ENCODE results near the gene VKORC1.
"Not testable (repeated sequence)": the region's sequence is repeated elsewhere in the genome, so short reads cannot be mapped to it uniquely, and the experiment has no call there.

VKORC1 gene

DNA sequence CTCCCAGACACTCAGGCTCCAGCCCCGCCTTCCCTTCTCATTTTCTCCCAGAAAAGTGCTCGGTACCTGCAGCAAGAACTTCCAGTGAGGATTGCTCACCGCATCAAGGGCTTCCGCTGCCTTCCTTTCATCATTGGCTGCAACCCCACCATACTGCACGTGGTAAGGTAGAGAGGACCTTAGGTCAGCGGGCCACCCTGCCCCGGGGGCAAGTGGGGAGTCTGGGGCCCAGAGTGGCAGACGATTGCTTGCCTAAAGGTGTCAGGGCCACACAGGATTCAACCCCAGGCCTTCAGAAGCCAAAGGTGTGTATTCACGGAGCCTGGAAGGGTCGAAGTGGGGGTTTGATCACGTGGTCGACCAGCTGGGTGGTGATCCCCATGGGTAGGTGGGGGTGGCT is 15.0 kb upstream of the VKORC1 start:
- no peak for DNase-seq (ENCODE audit: low read depth)
- H3K4me3 ChIP-seq (ENCODE audit: low read length): no peak overlapping the region; the same call in 1 of the 2 replicates
- TF ChIP-seq, protein P1, sequence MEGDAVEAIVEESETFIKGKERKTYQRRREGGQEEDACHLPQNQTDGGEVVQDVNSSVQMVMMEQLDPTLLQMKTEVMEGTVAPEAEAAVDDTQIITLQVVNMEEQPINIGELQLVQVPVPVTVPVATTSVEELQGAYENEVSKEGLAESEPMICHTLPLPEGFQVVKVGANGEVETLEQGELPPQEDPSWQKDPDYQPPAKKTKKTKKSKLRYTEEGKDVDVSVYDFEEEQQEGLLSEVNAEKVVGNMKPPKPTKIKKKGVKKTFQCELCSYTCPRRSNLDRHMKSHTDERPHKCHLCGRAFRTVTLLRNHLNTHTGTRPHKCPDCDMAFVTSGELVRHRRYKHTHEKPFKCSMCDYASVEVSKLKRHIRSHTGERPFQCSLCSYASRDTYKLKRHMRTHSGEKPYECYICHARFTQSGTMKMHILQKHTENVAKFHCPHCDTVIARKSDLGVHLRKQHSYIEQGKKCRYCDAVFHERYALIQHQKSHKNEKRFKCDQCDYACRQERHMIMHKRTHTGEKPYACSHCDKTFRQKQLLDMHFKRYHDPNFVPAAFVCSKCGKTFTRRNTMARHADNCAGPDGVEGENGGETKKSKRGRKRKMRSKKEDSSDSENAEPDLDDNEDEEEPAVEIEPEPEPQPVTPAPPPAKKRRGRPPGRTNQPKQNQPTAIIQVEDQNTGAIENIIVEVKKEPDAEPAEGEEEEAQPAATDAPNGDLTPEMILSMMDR (conservative IDR thresholded peaks at IDR 0.05; ENCODE audit: low read length): no peak

DNA sequence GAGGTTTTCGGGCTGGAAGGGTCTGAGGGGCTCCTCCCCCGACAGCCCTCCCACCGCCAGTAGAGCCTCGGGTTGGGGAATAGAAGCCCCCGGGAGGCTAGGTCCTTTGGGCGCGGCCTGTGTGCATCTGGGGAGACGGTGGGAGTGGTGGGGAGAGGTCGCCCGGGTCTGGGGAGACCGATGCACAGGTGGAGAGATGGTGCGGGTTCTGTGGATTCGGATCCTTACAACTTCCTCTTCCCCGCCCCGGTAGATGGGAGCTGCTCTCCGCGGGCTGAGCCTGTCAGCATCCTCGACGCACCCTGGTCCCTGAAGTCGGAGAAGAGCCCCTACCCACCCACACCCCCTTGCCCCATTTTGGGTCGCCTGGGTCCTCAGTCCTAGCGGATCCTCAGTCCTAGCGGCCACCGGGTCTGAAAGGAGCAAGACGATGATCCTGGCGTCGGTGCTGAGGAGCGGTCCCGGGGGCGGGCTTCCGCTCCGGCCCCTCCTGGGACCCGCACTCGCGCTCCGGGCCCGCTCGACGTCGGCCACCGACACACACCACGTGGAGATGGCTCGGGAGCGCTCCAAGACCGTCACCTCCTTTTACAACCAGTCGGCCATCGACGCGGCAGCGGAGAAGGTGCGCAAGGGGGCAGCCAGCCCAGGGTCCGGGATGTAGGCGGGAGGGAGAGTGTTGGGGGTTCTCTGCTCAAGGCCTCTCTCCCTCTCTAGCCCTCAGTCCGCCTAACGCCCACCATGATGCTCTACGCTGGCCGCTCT is 14.4 kb upstream of the VKORC1 start:
- no peak for DNase-seq (ENCODE audit: low read depth)

DNA sequence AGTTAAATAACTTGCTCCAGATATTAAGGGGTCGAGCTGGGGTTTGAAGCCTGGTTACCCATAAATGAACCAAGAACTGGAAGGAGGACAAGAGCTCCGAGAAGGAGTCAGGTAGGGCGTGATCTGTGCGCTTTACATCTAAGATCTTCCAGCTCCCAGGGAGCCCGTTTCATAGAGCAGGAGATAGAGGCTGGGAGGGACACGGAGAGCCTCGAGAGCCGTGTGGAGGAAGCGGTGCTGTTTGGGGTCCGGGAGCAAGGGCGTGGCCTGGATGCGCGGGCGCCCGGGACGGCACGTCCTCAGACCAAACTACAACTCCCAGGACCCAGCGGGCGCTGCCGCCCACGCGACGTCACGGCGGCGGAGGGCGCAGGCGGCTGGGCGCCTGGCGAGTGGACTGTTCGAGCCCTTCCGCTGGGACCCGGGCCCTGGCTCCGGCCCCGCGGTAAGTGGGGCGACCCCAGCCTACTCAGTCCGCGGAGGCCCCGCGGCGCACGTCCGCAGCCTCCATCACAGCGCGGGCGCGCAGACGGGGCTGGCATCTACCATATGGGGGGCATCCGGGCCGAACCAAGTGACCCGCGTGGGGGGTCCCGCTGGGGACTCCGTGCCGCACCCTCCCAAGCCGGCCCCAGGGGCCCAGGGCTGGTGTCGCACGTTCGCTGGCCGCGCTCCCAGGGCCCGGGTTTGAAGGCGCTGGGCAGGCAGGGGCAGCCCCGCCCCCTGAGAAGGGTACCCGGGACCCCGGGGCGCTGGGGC is 13.6 kb upstream of the VKORC1 start, which contains the start of gene BCKDK:
BCKDK (plus strand) TSS at position 352 of the 759 bp plus-strand sequence. CDS start 838 bp downstream, outside the sequence.
- H3K4me3 ChIP-seq (ENCODE audit: low read length): peak within 1 kb of the TSS; percentile 74
- peak; percentile 68 for DNase-seq (ENCODE audit: low read depth)
- TF ChIP-seq, protein P1 (conservative IDR thresholded peaks at IDR 0.05; ENCODE audit: low read length): no peak

More for the DNA sequence above, 14.4 kb upstream of the VKORC1 start:
- peak overlapping the region; percentile 74 for H3K4me3 ChIP-seq (ENCODE audit: low read length)
- TF ChIP-seq, protein P1 (conservative IDR thresholded peaks at IDR 0.05; ENCODE audit: low read length): no peak

DNA sequence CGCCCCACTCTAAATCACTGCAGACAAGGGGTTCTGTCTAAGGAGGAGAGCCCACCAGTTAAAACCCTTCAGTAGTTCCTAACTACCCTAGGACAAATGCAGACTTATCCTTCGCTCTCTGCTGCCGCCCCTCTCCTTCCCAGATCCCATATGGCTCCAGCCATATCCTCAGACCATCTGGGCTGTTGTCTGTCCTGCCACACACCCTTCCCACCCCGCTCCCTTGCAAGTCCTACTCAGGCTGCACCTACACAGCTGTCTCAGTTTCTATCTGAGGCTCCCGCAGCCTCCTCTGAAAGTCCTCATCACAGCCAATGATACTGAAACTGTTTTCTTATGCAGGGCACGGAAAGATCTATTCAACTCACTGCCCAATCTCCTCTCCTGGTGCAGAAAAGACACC is 12.9 kb upstream of the VKORC1 start:
- no peak overlapping the region; the same call in 1 of the 2 replicates for H3K4me3 ChIP-seq (ENCODE audit: low read length)
- no peak for DNase-seq (ENCODE audit: low read depth)
- TF ChIP-seq, protein P1 (conservative IDR thresholded peaks at IDR 0.05; ENCODE audit: low read length): no peak

DNA sequence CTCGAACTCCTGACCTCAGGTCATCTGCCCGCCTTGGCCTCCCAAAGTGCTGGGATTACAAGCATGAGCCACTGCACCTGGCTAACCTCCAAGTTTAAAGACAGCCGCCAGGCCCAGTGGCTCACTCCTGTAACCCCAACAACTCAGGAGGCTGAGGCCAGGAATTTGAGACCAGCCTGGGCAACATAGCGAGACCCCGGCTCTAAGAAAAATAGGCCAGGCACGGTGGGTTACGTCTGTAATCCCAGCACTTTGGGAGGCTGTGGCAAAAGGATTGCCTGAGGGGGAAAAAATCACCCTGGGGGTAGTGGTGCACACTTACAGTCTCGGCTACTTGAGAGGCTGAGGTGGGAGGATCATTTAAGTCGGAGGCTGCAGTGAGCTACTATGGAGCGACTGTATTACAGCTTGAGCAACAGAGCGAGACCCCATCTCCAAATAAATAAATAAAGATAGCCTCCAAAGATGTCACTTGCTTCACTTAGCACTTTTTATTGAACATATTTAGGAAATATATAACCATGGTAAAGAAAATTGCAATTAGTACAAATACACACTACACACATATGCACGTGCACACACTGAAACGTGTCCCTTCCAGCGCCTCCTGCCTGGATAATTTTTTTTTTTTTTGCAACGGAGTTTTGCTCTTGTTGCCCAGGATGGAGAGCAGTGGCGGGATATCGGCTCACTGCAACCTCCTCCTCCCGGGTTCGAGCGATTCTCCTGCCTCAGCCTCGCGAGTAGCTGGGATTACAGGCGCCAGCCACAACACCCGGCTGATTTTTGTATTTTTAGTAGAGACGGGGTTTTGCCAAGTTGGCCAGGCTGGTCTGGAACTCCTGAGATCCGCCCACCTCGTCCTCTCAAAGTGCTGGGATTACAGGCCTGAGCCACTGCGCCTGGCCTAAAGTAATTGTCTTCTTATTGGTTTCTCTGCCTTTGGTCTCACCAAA is 12.2 kb upstream of the VKORC1 start:
- TF ChIP-seq, protein P1 (conservative IDR thresholded peaks at IDR 0.05; ENCODE audit: low read length): no peak
- no peak overlapping the region for H3K4me3 ChIP-seq (ENCODE audit: low read length)
- no peak for DNase-seq (ENCODE audit: low read depth)

DNA sequence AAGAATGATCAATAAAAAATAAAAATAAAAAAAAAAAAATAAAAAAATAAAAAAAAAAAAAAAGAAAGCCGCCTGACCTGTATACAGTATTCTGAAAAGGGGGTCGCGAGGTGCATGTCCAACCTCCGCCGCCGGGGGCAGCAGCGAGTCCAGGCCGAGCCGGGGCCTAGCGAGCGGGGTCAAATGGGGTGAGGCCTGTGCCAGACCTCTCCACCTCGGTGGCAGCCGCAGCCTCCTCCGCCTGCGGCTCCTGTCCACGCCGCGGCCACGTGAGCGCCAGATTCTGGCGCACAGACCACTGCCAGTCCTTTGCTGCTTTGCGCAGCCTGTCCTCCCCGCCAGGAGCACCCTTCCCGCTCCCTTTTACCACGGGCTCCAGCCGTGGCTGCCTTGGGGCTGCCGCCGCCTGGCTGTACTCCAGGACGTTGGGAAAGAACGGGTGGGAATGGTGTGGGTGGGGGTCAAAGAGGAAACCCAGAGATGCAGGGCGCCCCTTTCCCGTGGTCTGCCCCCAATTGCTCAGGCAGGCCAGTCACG is 11.1 kb upstream of the VKORC1 start:
- peak overlapping the region; percentile 33; the same call in 1 of the 2 replicates for H3K4me3 ChIP-seq (ENCODE audit: low read length)
- peak; percentile 80 for DNase-seq (ENCODE audit: low read depth)
- TF ChIP-seq, protein P1 (conservative IDR thresholded peaks at IDR 0.05; ENCODE audit: low read length): peak; percentile 69

DNA sequence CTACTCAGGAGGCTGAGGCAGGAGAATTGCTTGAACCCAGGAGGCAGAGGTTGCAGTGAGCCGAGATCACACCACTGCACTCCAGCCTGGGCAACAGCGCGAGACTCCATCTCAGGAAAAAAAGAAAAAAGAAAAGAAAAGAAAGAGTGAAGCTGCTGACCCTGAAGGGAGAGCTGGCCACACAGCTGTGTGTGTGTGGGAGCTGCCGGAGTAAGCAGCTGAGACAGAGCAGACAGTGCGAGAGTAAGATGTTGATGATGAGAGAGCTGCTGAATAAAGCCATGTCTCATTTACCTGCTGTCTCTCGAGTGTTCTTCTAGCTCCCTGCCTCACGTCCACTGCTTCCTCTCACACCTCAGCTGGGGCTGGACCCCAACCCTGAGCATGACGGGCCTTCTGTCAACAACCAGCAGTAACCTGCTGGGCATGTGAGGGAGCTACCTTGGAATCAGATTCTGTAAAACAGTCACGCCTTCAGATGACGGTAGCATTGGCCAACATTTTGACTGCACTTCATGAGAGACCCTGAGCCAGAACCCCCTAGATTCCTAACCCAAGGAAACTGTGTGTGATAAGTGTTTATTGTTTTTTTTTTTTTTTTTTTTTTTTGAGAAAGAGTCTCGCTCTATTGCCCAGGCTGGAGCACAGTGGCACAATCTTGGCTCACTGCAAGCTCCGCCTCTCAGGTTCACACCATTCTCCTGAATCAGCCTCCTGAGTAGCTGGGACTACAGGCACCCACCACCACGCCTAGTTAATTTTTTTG is 6.5 kb upstream of the VKORC1 start:
- not testable (repeated sequence) for DNase-seq (ENCODE audit: low read depth); H3K4me3 ChIP-seq (ENCODE audit: low read length)
